ENCODE results near the gene RAB19. TPM values are rescaled to one million over a fixed set of nuclear protein-coding genes. Genes with fewer than 3 reads are reported as not detected.

Gene RAB19
- total and polyA plus RNA-seq, 10 of the 15 experiments (the other 5 are each of a cell fraction or from before 2014, with no cell fraction given), result 0.14 to 1.0 (median 0.23) TPM; not detected in 5

- intact Hi-C loops (cut with micrococcal nuclease; ENCODE audit: unreplicated experiment), result no loop called here
These were observed 27.7 kb upstream of the RAB19 start for GRCh38 chr7:140375892-140376730.

GRCh38 chr7:140383954-140384713 lies 19.7 kb upstream of the RAB19 start:
- ChIA-PET CTCF (interaction anchor here (0.8 to 1.1 kb wide), 2 partner anchors 9 to 950 kb away, joined by 3 to 4 read pairs; no protein-coding TSS in a partner anchor), POLR2A (interaction anchor here (0.6 kb wide), 1 partner anchor 12 kb away, joined by 3 read pairs; no protein-coding TSS in a partner anchor), SMC1A (ENCODE audit: uncharacterized antibody, unreplicated experiment) (interaction anchor here (0.6 to 1.5 kb wide), 2 partner anchors 9 to 212 kb away, joined by 3 read pairs; no protein-coding TSS in a partner anchor), RAD21 (ENCODE audit: unreplicated experiment) (no interaction called here)
- no peak overlapping the region for H3K9ac ChIP-seq (ENCODE audit: control insufficient read depth, insufficient read depth, low read length)
- FAIRE-seq, result no peak
- H3K4me1 ChIP-seq (ENCODE audit: control insufficient read depth, insufficient read depth, low read length), result no peaks in the 10 kb centered on the region
- H3K4me3 ChIP-seq, result no peak overlapping the region
- no peak overlapping the region for H3K4me2 ChIP-seq (ENCODE audit: control insufficient read depth, insufficient read depth)
- in situ Hi-C loops (cut with MboI), result no loop called here
- peaks cover 0 to 3% of the 10 kb centered on the region in 2 experiments; a peak in 1 of 4 replicates for H3K36me3 ChIP-seq (ENCODE audit: control insufficient read depth in 2 of 2, insufficient read depth in 2 of 2, low read length in 1 of 2)
- no TSS peak for BruUV-seq (replicated peaks)
- no peak for TF ChIP-seq RAD51 (IDR thresholded peaks at IDR 0.05)
- TF ChIP-seq YY1 (IDR thresholded peaks at IDR 0.05; ENCODE audit: low read depth, low read length), result no peak
- TF ChIP-seq KLF5 (IDR thresholded peaks at IDR 0.05; ENCODE audit: partially characterized antibody), result no peak
- TF ChIP-seq SIX5 (IDR thresholded peaks at IDR 0.05; ENCODE audit: low read depth, low read length, severe bottlenecking), result no peak
- no peak for TF ChIP-seq SUPT20H (IDR thresholded peaks at IDR 0.05; ENCODE audit: borderline replicate concordance, control insufficient read depth, low read depth, low read length)
- no peak for TF ChIP-seq STAT1 (conservative IDR thresholded peaks at IDR 0.05)
- no peak for TF ChIP-seq TBL1XR1 (IDR thresholded peaks at IDR 0.05; ENCODE audit: low read depth, low read length)
- no peak for TF ChIP-seq SREBF2 (IDR thresholded peaks at IDR 0.05; ENCODE audit: low read length)
- no peak for TF ChIP-seq RELA (IDR thresholded peaks at IDR 0.05; ENCODE audit: borderline replicate concordance, partially characterized antibody)
- TF ChIP-seq MYB (IDR thresholded peaks at IDR 0.05; ENCODE audit: borderline replicate concordance, low read depth, low read length), result no peak
- TF ChIP-seq NBN (IDR thresholded peaks at IDR 0.05), result no peak
- no peaks in the 10 kb centered on the region for H4K20me1 ChIP-seq (ENCODE audit: control insufficient read depth, insufficient read depth)
- H2AFZ ChIP-seq (ENCODE audit: control insufficient read depth, low read depth, low read length), result no peak overlapping the region
- DNase-seq (ENCODE audit: low read depth, low spot score), result no peak
- H3K27ac ChIP-seq (ENCODE audit: control insufficient read depth, insufficient read depth), result no peak overlapping the region
- intact Hi-C loops (cut with micrococcal nuclease; ENCODE audit: unreplicated experiment), result no loop called here
- no peaks in the 10 kb centered on the region for H3K27me3 ChIP-seq (replicated peaks in 1 of 2; ENCODE audit: control insufficient read depth in 2 of 2, insufficient read depth in 2 of 2, low read length in 1 of 2)
- no peaks in the 10 kb centered on the region for H3K9me3 ChIP-seq (replicated peaks; ENCODE audit: control insufficient read depth, insufficient read depth, low read length)
- 98% methylated on average over 6 of the region's 6 CpGs for WGBS (ENCODE audit: insufficient coverage, insufficient replicate concordance, low lambda C conversion rate, missing lambda C conversion rate)
- ATAC-seq, result no peak
- no peaks in the 10 kb centered on the region for H3K79me2 ChIP-seq (ENCODE audit: control insufficient read depth, insufficient read depth, low read length)

More at GRCh38 chr7:140375892-140376730, 27.7 kb upstream of the RAB19 start:
- Histone ChIP-seq H2AFZ (ENCODE audit: control insufficient read depth, low read depth, low read length) (peak overlapping the region; percentile 30; the same call in 1 of the 2 replicates), H3K36me3 (ENCODE audit: control insufficient read depth in 2 of 2, insufficient read depth in 2 of 2, low read length in 1 of 2) (no peaks in the 10 kb centered on the region), H3K27ac (ENCODE audit: control insufficient read depth, insufficient read depth) (no peak overlapping the region; the same call in 1 of the 2 replicates), H3K9ac (ENCODE audit: control insufficient read depth, insufficient read depth, low read length) (peak overlapping the region; percentile 12; the same call in 1 of the 2 replicates), H4K20me1 (ENCODE audit: control insufficient read depth, insufficient read depth) (no peaks in the 10 kb centered on the region), H3K4me3 (no peak overlapping the region), H3K4me1 (ENCODE audit: control insufficient read depth, insufficient read depth, low read length) (no peaks in the 10 kb centered on the region), H3K9me3 (replicated peaks; ENCODE audit: control insufficient read depth, insufficient read depth, low read length) (no peaks in the 10 kb centered on the region), H3K27me3 (replicated peaks in 1 of 2; ENCODE audit: control insufficient read depth in 2 of 2, insufficient read depth in 2 of 2, low read length in 1 of 2) (no peaks in the 10 kb centered on the region), H3K79me2 (ENCODE audit: control insufficient read depth, insufficient read depth, low read length) (no peaks in the 10 kb centered on the region), H3K4me2 (ENCODE audit: control insufficient read depth, insufficient read depth) (no peak overlapping the region)
- no TSS peak for BruUV-seq (replicated peaks)
- CTCF ChIA-PET, result no interaction called here
- FAIRE-seq (no peak), DNase-seq (ENCODE audit: low read depth, low spot score) (no peak), ATAC-seq (no peak)
- in situ Hi-C loops (cut with MboI), result no loop called here
- RAD21 ChIA-PET (ENCODE audit: unreplicated experiment), result no interaction called here
- 15% methylated on average over 8 of the region's 8 CpGs for WGBS (ENCODE audit: insufficient coverage, insufficient replicate concordance, low lambda C conversion rate, missing lambda C conversion rate)
- no peak for TF ChIP-seq ETV6 (conservative IDR thresholded peaks at IDR 0.05 in 1 of 2, IDR thresholded peaks at IDR 0.05 in 1 of 2; ENCODE audit: borderline replicate concordance in 1 of 2, low read depth in 1 of 2)
- TF ChIP-seq SP1 (IDR thresholded peaks at IDR 0.05; ENCODE audit: low read depth, low read length), result no peak
- no peak for TF ChIP-seq ESRRA (IDR thresholded peaks at IDR 0.05; ENCODE audit: low read length)
- TF ChIP-seq CREB1 (IDR thresholded peaks at IDR 0.05; ENCODE audit: low read depth), result no peak
- peak; percentile 82 for TF ChIP-seq GABPA (IDR thresholded peaks at IDR 0.05; ENCODE audit: low read depth)
- SMC1A ChIA-PET (ENCODE audit: uncharacterized antibody, unreplicated experiment), result interaction anchor here (1.0 kb wide), 2 partner anchors 10 to 17 kb away, joined by 3 read pairs; no protein-coding TSS in a partner anchor
- POLR2A ChIA-PET, result interaction anchor here (0.5 to 0.6 kb wide), 2 partner anchors 10 to 29 kb away, joined by 3 to 6 read pairs; no protein-coding TSS in a partner anchor
